ENCODE data around the gene DDX59.

DNA sequence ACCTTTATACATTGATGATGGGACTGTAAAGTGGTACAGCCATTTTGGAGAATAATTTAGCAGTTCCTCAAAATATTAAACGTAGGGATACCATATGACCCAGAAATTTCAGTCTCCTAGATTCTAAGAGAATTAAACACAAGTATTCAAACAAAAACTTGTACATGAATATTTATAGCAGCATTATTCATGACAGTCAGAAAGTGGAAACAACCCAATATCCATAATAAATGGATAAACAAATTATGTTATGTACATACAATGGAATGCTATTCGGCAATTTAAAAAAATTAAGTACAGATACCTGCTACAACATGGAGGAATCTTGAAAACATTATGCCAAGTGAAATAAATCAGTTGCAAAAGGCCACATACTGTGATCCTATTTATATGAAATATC is 16.9 kb upstream of the DDX59 start:
- TF ChIP-seq, protein P1, sequence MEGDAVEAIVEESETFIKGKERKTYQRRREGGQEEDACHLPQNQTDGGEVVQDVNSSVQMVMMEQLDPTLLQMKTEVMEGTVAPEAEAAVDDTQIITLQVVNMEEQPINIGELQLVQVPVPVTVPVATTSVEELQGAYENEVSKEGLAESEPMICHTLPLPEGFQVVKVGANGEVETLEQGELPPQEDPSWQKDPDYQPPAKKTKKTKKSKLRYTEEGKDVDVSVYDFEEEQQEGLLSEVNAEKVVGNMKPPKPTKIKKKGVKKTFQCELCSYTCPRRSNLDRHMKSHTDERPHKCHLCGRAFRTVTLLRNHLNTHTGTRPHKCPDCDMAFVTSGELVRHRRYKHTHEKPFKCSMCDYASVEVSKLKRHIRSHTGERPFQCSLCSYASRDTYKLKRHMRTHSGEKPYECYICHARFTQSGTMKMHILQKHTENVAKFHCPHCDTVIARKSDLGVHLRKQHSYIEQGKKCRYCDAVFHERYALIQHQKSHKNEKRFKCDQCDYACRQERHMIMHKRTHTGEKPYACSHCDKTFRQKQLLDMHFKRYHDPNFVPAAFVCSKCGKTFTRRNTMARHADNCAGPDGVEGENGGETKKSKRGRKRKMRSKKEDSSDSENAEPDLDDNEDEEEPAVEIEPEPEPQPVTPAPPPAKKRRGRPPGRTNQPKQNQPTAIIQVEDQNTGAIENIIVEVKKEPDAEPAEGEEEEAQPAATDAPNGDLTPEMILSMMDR (IDR thresholded peaks at IDR 0.05): no peak
- TF ChIP-seq POLR2A (IDR thresholded peaks at IDR 0.05): no peak
